ENCODE measurements around the gene P2RY12. TPM values are rescaled to one million over a fixed set of nuclear protein-coding genes. Genes with fewer than 3 reads are reported as not detected.

The P2RY12 gene
- total and polyA plus RNA-seq, 2 of the 8 experiments (the other 6 are each of a cell fraction or from before 2014, with no cell fraction given) = not detected

DNA sequence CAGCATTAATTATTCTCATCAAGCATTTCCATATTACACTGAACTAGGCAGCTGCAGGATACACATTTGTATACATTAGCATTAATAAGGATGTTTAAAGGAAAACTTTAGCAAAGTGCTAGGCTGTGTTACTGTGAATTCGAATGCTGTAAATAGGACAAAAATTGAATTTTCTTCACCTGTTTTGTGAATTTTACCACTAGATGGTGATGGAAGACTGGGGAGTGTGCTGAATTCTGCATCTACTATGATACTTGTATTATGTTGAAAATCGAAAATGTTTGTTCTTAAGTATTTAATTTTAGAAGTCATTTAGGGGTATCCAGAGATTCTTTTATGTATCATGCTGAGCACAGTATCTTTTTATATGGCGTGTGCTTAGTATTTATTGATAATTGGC lies 93.9 kb downstream of the P2RY12 start:
- Histone ChIP-seq H3K27me3 (replicated peaks in 1 of 4; ENCODE audit: control insufficient read depth in 3 of 4, extremely low read depth in 1 of 4, insufficient read depth in 3 of 4, low read length in 3 of 4) (no peaks in the 10 kb centered on the region), H3K14ac (ENCODE audit: insufficient read length) (no peak overlapping the region), H3K79me2 (ENCODE audit: control insufficient read depth in 1 of 2, insufficient read depth in 2 of 2, low read length in 2 of 2) (no peaks in the 10 kb centered on the region), H2AK5ac (ENCODE audit: low read depth, low read length) (no peak overlapping the region), H3K23me2 (ENCODE audit: low read depth, low read length) (no peaks in the 10 kb centered on the region), H3K56ac (replicated peaks; ENCODE audit: insufficient read length, low read depth, low read length) (no peak overlapping the region), H4K20me1 (replicated peaks in 1 of 2; ENCODE audit: control insufficient read depth in 1 of 2, insufficient read depth in 2 of 2, low read length in 2 of 2) (no peaks in the 10 kb centered on the region), H2AFZ (ENCODE audit: low read length) (no peak overlapping the region), H4K5ac (ENCODE audit: insufficient read length, low read depth, low read length) (no peak overlapping the region), H2BK12ac (ENCODE audit: low read depth, low read length) (no peak overlapping the region), H3K4me1 (replicated peaks in 1 of 4; ENCODE audit: control insufficient read depth in 3 of 4, insufficient read depth in 4 of 4, low read length in 3 of 4) (no peaks in the 10 kb centered on the region; a peak in 1 of 7 replicates), H2BK5ac (ENCODE audit: low read depth, low read length) (no peak overlapping the region), H3K4me3 (ENCODE audit: extremely low read depth in 1 of 4, insufficient read depth in 2 of 4, low read depth in 3 of 4, low read length in 4 of 4) (no peak overlapping the region), H3K79me1 (ENCODE audit: low read depth, low read length) (no peaks in the 10 kb centered on the region), H3K23ac (ENCODE audit: insufficient read length) (no peak overlapping the region), H3K36me3 (ENCODE audit: control insufficient read depth in 2 of 4, insufficient read depth in 4 of 4, low read length in 3 of 4) (no peaks in the 10 kb centered on the region), H3K4ac (replicated peaks; ENCODE audit: insufficient read length, low read depth, low read length) (no peak overlapping the region), H2BK20ac (ENCODE audit: low read length) (no peak overlapping the region), H4K91ac (replicated peaks; ENCODE audit: insufficient read length, low read length) (no peak overlapping the region), H3K18ac (ENCODE audit: extremely low read depth, low read length) (no peak overlapping the region), H2BK120ac (replicated peaks; ENCODE audit: low read depth, low read length) (no peak overlapping the region), H4K8ac (ENCODE audit: extremely low read depth, insufficient read depth, low read length) (no peak overlapping the region), H3K4me2 (ENCODE audit: insufficient read depth in 1 of 2, low read depth in 2 of 2, low read length in 2 of 2) (no peak overlapping the region), H3K27ac (ENCODE audit: low read depth, low read length) (no peak overlapping the region), H3K9ac (replicated peaks in 1 of 4; ENCODE audit: extremely low read depth in 1 of 4, low read depth in 3 of 4, low read length in 3 of 4) (no peak overlapping the region), H3K9me3 (ENCODE audit: insufficient read depth in 2 of 2, low read depth in 1 of 2, low read length in 1 of 2) (no peaks in the 10 kb centered on the region), H2BK15ac (ENCODE audit: low read length) (no peak overlapping the region)
- FAIRE-seq (no peak), DNase-seq (ENCODE audit: low read depth in 1 of 2, low spot score in 2 of 2) (no peak)
- CTCF ChIA-PET (ENCODE audit: partially characterized antibody) = interaction anchor here (1.4 to 1.9 kb wide), 3 partner anchors 8 to 146 kb away, joined by 3 to 12 read pairs (median 5); no protein-coding TSS in a partner anchor
- WGBS, 2 experiments (ENCODE audit: extremely low coverage in 1 of 2, insufficient coverage in 1 of 2, insufficient read length in 1 of 2, insufficient replicate concordance in 2 of 2, low coverage in 1 of 2, low lambda C conversion rate in 2 of 2, missing lambda C conversion rate in 1 of 2) = 93% methylated on average over 3 of the region's 3 CpGs; no CpG with 5 or more reads in 1 of the 2 experiments
- TF ChIP-seq SIN3A (conservative IDR thresholded peaks at IDR 0.05 in 1 of 2, IDR thresholded peaks at IDR 0.05 in 1 of 2; ENCODE audit: low read depth in 1 of 2, low read length in 2 of 2) (no peak), RAD21 (IDR thresholded peaks at IDR 0.05 in 1 of 2, conservative IDR thresholded peaks at IDR 0.05 in 1 of 2; ENCODE audit: low read depth in 2 of 2, low read length in 2 of 2) (peak; percentile 62 to 70), CTCF (IDR thresholded peaks at IDR 0.05; ENCODE audit: control extremely low read depth in 1 of 3, insufficient read depth in 1 of 3, low read depth in 1 of 3, low read length in 3 of 3) (peak in 2 of 3 experiments; percentile 12 to 17; a peak in 2 of 4 replicates)
- POLR2A ChIA-PET (ENCODE audit: partially characterized antibody) = no interaction called here

All from H1 (cell line).